Activated CD8-positive, alpha-beta memory T cell treated with anti-CD3 and anti-CD28 coated beads, Interleukin-2, amount 50 U/mL, for 4 hours (primary cell): Measurements from ENCODE around the gene PEPD.
A peak's percentile ranks its signal among the peaks of the same experiment; 100 is the strongest.

ENCODE experiments used
- DNase-seq: peaks from one replicate; pipeline ENCODE4 v3.0.0-alpha.2; 2020

Gene PEPD

DNA sequence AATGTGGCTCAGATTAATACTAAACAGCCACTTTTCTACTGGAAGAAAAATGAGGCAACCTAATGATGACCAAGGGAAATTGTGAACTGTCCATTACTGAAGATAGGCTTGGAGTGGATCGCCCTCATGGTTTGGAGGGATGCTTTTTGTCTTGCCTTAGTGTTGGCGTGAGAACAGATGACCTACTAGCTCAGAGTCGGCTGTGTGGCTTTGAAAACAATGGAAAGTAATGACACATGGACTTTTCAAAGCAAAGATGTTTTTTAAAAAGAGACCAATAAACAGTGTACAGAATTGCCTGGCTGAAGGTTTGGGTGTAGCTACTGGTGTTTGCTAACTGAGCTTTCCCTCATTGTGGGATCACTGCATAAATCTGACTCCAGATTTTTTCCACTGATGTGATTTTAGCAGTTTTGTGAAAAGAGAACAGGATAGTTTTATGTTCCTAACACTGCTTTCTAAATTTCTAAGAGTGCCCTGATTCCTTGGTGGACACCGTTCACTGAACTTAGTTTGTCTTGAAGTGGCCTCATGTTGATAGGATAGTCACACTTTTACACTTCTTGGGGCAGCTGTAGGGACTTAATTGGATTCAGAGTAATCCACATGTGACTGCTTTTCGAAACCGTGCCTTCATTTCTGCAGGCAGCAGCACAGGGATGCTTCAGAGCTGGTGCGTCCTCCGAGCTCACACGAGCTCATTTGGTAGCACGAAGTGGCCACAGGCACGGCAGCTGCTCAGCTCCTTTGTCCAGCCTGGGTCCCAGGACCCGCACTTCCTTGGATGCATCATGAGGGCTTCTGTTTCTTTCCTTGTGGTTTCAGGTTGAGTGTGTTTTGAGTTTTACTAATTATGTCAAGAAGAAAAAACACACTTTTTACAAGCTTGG lies 143.8 kb downstream of the PEPD start:
- DNase-seq = no peak

DNA sequence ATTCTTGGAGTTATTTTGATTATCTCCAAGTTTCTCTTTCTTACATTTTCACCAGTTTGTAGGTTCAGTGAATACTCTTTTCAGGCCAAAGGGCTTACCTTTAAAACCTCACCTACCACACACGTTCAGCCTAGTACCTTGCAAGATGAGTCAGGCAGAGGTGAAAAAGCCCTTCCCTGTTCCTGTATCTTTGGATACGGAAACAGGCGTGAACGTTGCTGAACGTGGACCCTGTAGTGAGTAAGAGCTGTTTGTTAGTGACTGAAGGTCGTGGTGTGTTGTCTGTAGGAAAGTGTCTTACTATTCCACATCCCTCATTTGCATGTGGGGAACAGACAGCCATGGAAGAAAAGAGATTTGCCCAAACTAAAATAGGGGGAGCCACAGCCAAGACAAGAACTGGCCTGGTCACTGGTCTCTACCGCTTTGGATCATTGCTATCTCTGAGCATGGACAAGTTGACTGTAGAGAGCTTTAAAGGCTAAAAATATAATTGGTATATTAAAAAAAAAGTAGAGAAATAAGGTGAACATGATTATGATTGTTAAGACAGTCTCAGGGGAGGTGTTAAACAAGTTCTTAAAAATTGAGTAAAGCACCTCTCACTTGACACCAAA lies 144.5 kb downstream of the PEPD start:
- no peak for DNase-seq

GRCh38 chr19:33376423-33376822 lies 145.2 kb downstream of the PEPD start:
- DNase-seq = no peak

GRCh38 chr19:33375837-33376159 lies 145.8 kb downstream of the PEPD start:
- DNase-seq = no peak

DNA sequence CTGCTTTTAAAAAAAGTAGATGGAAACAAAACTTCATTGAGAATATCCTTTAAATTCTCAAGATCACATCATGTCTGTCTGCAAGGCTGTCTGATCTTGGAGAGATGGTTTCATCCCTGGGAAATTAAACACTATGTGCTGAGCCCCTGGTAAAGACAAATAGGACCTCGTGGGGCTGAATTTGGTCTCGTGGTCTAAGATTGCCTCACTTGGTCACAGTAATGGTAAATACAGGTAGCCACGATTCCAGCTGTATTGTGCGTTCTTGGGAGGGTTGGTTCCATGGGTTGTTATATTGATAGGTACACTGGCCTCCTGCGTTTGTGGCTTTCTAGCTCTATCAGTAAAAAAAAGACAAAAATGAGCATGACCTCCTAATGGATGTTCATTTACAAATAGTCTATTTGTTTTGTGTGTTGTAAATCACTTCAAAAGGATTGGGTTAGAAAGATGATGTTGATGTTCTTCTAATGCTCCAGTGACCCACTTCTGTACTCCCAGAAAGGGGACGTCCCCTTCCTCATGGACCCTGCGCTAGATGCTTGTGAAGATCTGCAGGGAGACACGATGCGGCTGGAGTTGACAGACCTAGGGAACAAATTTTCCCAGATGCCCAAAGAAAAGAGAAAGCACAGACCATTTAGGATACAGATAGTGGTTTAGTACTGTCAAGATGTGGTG lies 146.3 kb downstream of the PEPD start:
- no peak for DNase-seq

GRCh38 chr19:33374236-33374714 lies 147.3 kb downstream of the PEPD start:
- no peak for DNase-seq

DNA sequence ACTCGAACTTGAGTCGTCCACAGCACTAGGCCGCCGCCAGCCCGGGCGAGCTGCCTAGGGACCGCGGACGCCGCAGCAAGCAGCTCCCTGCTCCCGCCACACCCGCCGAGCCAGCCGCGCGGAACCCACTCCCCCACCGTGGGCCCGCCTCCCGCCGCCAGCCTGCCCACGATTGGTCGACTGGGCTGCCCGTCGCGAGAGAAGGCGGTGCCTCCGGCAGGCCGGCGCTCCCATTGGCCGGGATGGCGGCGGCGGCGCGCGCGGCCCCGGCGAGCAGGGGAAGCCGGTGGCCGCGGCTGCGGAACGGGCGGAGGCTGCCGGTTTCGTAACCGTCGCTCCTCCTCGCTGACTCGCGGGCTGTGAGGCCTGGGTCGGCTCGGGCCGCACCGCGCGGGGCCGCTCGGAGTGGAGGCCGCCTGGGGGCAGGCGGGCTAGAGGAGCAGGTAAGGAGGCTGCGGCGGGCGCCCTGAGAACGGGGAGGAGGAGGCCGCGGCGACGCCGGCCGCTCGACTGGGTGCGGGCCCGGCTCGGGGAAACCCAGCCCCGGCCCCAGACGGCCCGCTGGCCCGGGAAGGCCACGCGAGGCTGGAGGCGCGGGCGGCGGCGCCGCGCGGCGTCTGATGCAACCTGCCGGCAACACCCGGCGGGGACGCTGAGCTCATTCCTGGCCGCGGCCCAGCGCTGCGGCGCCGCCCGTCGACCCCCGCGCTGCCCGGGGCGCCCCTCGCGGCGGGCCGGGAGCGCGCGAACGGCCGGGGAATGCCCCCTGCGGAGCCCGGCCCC lies 147.9 kb downstream of the PEPD start, which contains the start of gene CEBPG:
Gene CEBPG, plus strand, starts transcription at position 257 of the 783 bp plus-strand sequence. CDS start 5,531 bp downstream, outside the sequence.
- DNase-seq = peak; percentile 94

GRCh38 chr19:33370783-33371182 lies 150.8 kb downstream of the PEPD start:
- no peak for DNase-seq

DNA sequence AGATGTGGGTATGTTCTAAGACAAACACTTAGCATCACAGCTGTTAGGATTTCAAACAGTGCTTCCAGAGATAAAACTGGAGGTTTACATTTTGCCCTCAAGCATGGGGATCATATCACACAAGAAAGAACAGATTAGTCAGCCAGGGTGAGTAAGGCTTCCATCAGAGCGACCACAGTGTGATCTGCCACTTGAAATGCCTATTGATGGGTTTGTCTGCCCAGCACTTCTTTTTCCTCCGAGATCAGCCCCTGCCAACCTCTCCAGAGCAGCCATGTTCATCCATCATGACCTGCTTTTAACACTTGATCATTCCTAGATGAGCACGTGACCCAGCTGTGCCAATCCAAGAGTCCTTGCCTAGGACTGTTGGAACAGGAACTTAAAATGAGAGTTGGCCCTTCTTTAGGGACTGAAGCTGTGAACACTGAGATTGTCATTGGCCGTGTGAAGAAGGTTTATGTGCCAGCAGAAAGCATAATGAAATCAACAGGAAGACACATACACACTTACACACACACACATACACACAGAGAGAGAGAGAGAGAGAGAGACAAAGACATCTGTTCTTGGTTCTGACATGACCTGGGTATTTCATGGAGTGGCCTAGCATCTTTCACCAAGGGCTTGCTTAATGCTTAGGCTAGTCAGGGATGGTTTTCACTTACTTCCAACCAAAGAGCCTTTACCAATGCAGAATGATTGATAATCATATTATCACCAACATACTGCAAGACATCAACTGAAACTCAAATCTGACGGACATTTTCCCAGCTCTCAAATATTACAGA lies 153.3 kb downstream of the PEPD start:
- DNase-seq = no peak

DNA sequence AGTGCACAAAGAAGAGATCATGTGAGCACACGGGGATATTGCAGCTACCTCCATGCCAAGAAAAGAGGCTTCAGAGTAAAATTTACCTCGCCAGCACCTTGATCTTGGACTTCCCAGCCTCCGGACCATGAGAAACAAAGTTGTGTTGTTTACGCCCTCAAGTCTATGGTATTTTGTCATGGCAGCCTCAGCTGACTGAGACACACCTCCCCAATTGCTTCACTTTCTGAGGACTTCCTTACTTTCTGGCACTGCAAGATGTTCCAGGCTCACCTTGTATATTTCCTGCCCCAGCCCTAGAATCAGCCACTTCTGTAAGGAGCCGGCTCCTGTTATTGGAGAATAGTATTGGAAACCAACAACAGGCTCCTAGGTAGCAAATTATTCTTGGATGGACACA lies 154.7 kb downstream of the PEPD start:
- no peak for DNase-seq

- no peak for DNase-seq
These were observed 155.5 kb downstream of the PEPD start for GRCh38 chr19:33366127-33366526.

DNA sequence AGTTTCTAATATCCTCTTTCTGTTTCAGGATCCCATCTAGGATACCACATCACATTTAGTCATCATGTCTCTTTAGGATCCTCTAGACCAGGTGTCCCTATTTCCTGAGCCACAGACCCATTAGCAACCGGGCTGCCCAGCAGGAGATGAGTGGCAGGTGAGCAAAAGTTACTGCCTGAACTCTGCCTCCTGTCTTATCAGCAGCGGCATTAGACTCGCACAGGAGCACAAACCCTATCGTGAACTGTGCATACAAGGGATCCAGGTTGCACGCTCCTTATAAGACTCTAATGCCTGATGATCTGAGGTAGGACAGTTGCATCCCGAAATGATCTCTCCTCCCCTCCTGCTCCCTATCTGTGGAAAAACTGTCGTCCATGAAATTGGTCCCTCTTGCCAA lies 155.9 kb downstream of the PEPD start:
- no peak for DNase-seq

- DNase-seq = no peak
These were observed 158.1 kb downstream of the PEPD start for GRCh38 chr19:33363476-33363875.

DNA sequence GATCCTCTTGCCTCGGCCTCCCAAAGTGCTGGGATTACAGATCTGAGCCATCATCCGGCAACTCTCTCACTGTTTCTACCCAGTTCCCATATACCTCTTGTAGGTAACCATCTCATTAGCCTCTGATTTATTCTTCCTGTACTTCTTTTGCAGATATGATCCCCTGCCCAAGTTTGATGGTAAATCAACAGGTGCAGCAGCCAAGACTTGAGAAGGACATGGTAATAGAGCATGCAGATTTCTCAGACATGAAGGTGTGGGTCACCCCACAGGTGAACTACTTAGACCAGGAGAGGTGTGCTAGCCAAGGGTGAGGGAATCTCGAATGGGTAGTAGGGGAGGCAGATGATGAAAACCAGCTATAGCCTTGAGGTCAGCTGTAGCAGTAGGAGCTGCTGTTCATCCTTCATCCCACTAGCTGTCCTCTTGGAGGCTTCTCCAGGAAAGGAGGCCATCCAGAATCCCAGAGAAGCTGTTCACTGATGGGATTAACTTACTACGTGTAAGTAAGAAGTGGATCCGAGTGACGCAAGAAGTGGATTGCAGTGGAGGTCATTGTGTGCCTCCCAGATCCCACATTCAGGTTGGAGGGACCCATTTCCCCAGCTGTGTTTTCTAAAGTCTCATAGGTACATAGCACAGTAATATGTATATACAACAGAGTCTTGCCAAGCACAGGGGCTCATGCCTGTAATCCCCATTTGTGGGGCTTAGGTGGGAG lies 158.9 kb downstream of the PEPD start:
- DNase-seq = no peak

- DNase-seq = no peak
These were observed 162.0 kb downstream of the PEPD start for GRCh38 chr19:33359581-33359980.

DNA sequence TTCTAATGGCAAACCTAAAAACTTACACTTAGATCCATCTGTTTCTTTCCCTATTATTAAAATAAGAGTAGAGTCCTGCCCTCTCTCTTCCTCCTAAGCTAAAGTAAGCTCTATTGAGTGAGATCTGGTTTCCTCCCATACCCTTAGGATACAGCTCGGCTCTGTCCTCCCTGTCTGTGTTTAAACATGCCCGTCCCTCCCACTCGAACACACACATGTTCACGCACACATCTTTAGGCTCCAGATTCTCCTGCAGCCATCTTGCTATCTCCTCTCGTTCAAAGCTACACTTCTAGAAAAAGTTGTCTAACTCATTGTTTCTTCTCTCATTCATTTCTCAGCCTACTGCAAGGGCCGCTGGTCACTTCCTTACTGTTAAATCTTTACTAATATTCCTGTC lies 163.2 kb downstream of the PEPD start:
- no peak for DNase-seq

DNA sequence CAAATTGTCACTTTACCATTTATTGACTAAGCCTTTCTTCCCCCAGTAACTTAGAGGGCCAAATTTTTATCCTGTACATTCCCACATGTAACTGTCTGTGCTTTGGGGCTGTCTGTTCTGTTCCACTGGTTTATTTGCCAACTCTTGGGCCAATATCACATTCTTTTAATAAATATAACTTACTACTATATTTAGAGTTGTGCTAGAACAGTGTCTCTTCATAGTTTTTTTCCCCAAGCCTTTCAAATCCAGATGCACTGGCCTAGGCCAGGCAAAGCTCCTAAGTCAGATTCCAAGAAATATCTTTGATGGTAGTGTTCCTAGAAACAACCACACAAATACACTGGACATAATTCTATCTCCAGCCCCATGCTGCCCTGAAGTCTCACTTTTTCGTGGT lies 164.0 kb downstream of the PEPD start:
- no peak for DNase-seq

GRCh38 chr19:33355535-33355934 lies 166.1 kb downstream of the PEPD start:
- DNase-seq = no peak

DNA sequence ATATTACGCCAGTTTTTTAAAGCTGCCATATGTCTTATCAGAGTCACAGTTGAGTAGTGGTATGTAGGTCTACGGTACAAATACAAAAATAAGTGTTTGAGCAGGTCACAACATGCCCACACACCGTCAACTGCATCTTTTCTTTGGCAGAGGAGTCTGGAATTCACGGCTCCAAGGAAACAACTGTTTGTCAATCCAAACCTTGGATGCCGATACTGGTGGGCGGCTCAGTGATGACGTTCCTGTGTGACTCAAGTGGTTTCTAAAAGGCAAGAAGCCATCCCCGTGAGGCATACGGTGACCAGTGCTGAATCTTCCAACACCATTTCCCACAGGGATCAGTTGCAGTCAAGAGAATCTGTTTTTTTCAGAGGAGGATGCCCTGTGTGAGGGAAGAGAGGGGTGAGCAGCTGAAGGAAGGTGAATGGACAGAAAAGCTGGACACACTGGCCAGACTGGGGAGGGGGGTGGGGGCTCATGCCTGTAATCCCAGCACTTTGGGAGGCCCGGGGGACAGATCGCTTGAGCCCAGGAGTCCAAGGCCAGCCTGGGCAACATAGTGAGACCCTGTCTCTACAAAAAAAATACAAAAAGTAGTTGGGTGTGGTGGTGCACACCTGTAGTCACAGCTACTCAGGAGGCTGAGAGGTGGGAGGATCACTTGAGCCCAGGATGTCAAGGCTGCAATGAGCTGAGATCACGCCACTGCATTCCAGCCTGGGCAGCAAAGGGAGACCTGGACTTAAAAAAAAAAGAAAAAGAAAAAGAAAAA lies 170.9 kb downstream of the PEPD start:
- no peak for DNase-seq
